PC-3 (cell line): Measurements from ENCODE around the gene TST. TPM values are rescaled to one million over a fixed set of nuclear protein-coding genes. Genes with fewer than 3 reads are reported as not detected.
"Not testable (repeated sequence)": the region's sequence is repeated elsewhere in the genome, so short reads cannot be mapped to it uniquely, and the experiment has no call there.

Experiments used
- ATAC-seq: fragments of 200-7000 bp; cut with Tn5 transposase; 2 replicates; pipeline ENCODE4 v1.9.1; 2020; ENCODE audit warnings: mild to moderate bottlenecking, moderate library complexity
- BruUV-seq: library from RNA; stranded (reverse); fragments of 400-500 nt; replicated peaks from 2 replicates; lab custom pipeline; 2021; lab: Mats Ljungman, UMichigan
- CTCF ChIA-PET: fragments of 300-600 bp; sonication (Branson Sonifier 250); formaldehyde crosslinking; loops from one replicate; lab custom pipeline; 2022; ENCODE audit warnings: antibody characterized with exemption; lab: Charles Lee
- POLR2A ChIA-PET: fragments of 300-600 bp; sonication (Branson Sonifier 250); formaldehyde crosslinking; loops from one replicate; lab custom pipeline; 2022; ENCODE audit warnings: antibody characterized with exemption; ENCODE audit not compliant: unreplicated experiment; lab: Charles Lee
- DNase-seq: peaks from one replicate; pipeline ENCODE4 v3.0.0-alpha.2; 2015
- H2AFZ ChIP-seq: fragments of 300-600 bp; sonication (generic); 2 replicates; pipeline ENCODE4 v1.6.0; 2016; ENCODE audit warnings: antibody characterized with exemption, low read length
- H3F3A ChIP-seq: fragments of 300-600 bp; sonication (generic); one replicate; pipeline ENCODE4 v1.6.0; 2017; ENCODE audit warnings: antibody characterized with exemption, low read length, control low read depth, mild to moderate bottlenecking; ENCODE audit not compliant: unreplicated experiment
- H3K27ac ChIP-seq: fragments of 300-600 bp; sonication (generic); 2 replicates; pipeline ENCODE4 v1.5.1; 2016; ENCODE audit warnings: mild to moderate bottlenecking, low read length
- H3K27me3 ChIP-seq: fragments of 300-600 bp; sonication (generic); 2 replicates; pipeline ENCODE4 v1.6.1; 2016; ENCODE audit warnings: low read length, mixed read lengths
- H3K36me3 ChIP-seq: fragments of 300-600 bp; sonication (generic); 2 replicates; pipeline ENCODE4 v1.6.1; 2016; ENCODE audit warnings: low read depth, mixed run types, low read length, mixed read lengths
- H3K4me1 ChIP-seq: fragments of 300-600 bp; sonication (generic); 2 replicates; pipeline ENCODE4 v1.5.1; 2016; ENCODE audit warnings: low read length; ENCODE audit not compliant: insufficient read depth
- H3K4me2 ChIP-seq: fragments of 300-600 bp; sonication (generic); 2 replicates; pipeline ENCODE4 v1.6.0; 2016; ENCODE audit warnings: low read length
- H3K4me3 ChIP-seq: fragments of 300-600 bp; sonication (generic); 2 replicates; pipeline ENCODE4 v1.5.1; 2016; ENCODE audit warnings: mild to moderate bottlenecking, low read length, mixed read lengths
- H3K79me2 ChIP-seq: fragments of 300-600 bp; sonication (generic); 2 replicates; pipeline ENCODE4 v1.6.1; 2017; ENCODE audit warnings: low read length, mixed read lengths
- H3K9ac ChIP-seq: fragments of 300-600 bp; sonication (generic); 2 replicates; pipeline ENCODE4 v1.6.0; 2016; ENCODE audit warnings: mild to moderate bottlenecking, low read length
- H3K9me2 ChIP-seq: fragments of 300-600 bp; sonication (generic); replicated peaks from 2 replicates; pipeline ENCODE4 v1.6.1; 2016; ENCODE audit warnings: mixed run types, low read length, mixed read lengths
- H3K9me3 ChIP-seq: fragments of 300-600 bp; sonication (generic); 2 replicates; pipeline ENCODE4 v1.6.1; 2016; ENCODE audit warnings: low read length, mixed read lengths
- H4K20me1 ChIP-seq: fragments of 300-600 bp; sonication (generic); 2 replicates; pipeline ENCODE4 v1.6.1; 2016; ENCODE audit warnings: low read length, mixed read lengths
- CTCF ChIP-seq: fragments of 300-600 bp; sonication (generic); conservative IDR thresholded peaks from 2 replicates; pipeline ENCODE4 v1.5.1; 2017; ENCODE audit warnings: antibody characterized with exemption, low read depth, mild to moderate bottlenecking, low read length
- EZH2 ChIP-seq: fragments of 300-600 bp; sonication (generic); IDR thresholded peaks from one replicate; pipeline ENCODE4 v1.6.1; 2017; ENCODE audit warnings: antibody characterized with exemption, mild to moderate bottlenecking, low read length; ENCODE audit not compliant: unreplicated experiment
- EZH2phosphoT487 ChIP-seq: fragments of 300-600 bp; sonication (generic); IDR thresholded peaks from 2 replicates; pipeline ENCODE4 v1.6.1; 2018; ENCODE audit warnings: mild to moderate bottlenecking, antibody characterized with exemption, low read length, borderline replicate concordance
- intact Hi-C: fragments of 100-400 bp; cut with micrococcal nuclease; formaldehyde crosslinking; loops from 2 replicates; pipeline ENCODE4 v1.9.0; 2023
- total RNA-seq: library from RNA; depleted of rRNA; stranded (reverse); fragments of >200 nt; gene quantifications from 2 replicates; pipeline ENCODE4 v1.2.3, GENCODE V29; 2014

TST gene
- total RNA-seq, 1 experiment from 2014 or later, result 35.9 TPM

GRCh38 chr22:36990457-36990856 lies 28.8 kb downstream of the TST start:
- no peaks in the 10 kb centered on the region for H3K9me3 ChIP-seq
- no TSS peak for BruUV-seq

GRCh38 chr22:36989012-36989411 lies 30.2 kb downstream of the TST start:
- H3K27ac ChIP-seq, H3K4me2 ChIP-seq, H4K20me1 ChIP-seq, H2AFZ ChIP-seq, H3K4me3 ChIP-seq, H3K4me1 ChIP-seq, H3K9me2 ChIP-seq, intact Hi-C loops, ATAC-seq, H3K9me3 ChIP-seq, BruUV-seq, DNase-seq, H3K36me3 ChIP-seq, CTCF ChIA-PET, POLR2A ChIA-PET, H3K9ac ChIP-seq, H3F3A ChIP-seq, H3K79me2 ChIP-seq: not testable (repeated sequence)
- H3K27me3 ChIP-seq, result peaks cover 32% of the 10 kb centered on the region

More at GRCh38 chr22:36990457-36990856, 28.8 kb downstream of the TST start:
- Histone ChIP-seq H2AFZ (no peak overlapping the region), H4K20me1 (no peaks in the 10 kb centered on the region), H3K4me1 (no peaks in the 10 kb centered on the region), H3K36me3 (no peaks in the 10 kb centered on the region; the same call in 1 of the 2 replicates), H3K27me3 (peaks cover 32% of the 10 kb centered on the region), H3K9me2 (no peaks in the 10 kb centered on the region), H3K4me3 (no peak overlapping the region), H3K4me2 (no peak overlapping the region), H3F3A (no peaks in the 10 kb centered on the region), H3K27ac (no peak overlapping the region), H3K9ac (no peak overlapping the region), H3K79me2 (no peaks in the 10 kb centered on the region)
- ChIA-PET CTCF (no interaction called here), POLR2A (no interaction called here)
- intact Hi-C loops, result no loop called here
- ATAC-seq, result no peak
- TF ChIP-seq CTCF, result no peak
- TF ChIP-seq EZH2, result no peak
- TF ChIP-seq EZH2phosphoT487, result no peak
- no peak for DNase-seq

- intact Hi-C loops, result no loop called here
- no peak overlapping the region for H3K9ac ChIP-seq
- no TSS peak for BruUV-seq
- CTCF ChIA-PET, result no interaction called here
- H3K4me1 ChIP-seq, result no peaks in the 10 kb centered on the region
- H3K4me2 ChIP-seq, result no peak overlapping the region
- TF ChIP-seq EZH2phosphoT487 (no peak), EZH2 (no peak), CTCF (no peak)
- DNase-seq, result no peak
- POLR2A ChIA-PET, result no interaction called here
- H3K27ac ChIP-seq, result no peak overlapping the region
- H3F3A ChIP-seq, result no peaks in the 10 kb centered on the region
- ATAC-seq, result no peak
- no peak overlapping the region for H3K4me3 ChIP-seq
- no peaks in the 10 kb centered on the region for H3K79me2 ChIP-seq
- peaks cover 29% of the 10 kb centered on the region for H3K27me3 ChIP-seq
- H2AFZ ChIP-seq, result no peak overlapping the region
- no peaks in the 10 kb centered on the region for H4K20me1 ChIP-seq
- H3K36me3 ChIP-seq, result no peaks in the 10 kb centered on the region; the same call in 1 of the 2 replicates
- H3K9me3 ChIP-seq, result no peaks in the 10 kb centered on the region
- no peaks in the 10 kb centered on the region for H3K9me2 ChIP-seq
Observed at GRCh38 chr22:36988075-36988832, 31.0 kb downstream of the TST start.
